ENCODE data around the gene C17orf107. TPM values are rescaled to one million over a fixed set of nuclear protein-coding genes. Genes with fewer than 3 reads are reported as not detected.

Gene C17orf107
- total RNA-seq, 1 donor from 2014 or later, result 1.1 TPM

GRCh38 chr17:4884489-4884888 lies 14.8 kb upstream of the C17orf107 start:
- H3K27ac Mint-ChIP-seq, result no peak overlapping the region
- Histone ChIP-seq H4K20me1 (ENCODE audit: low read depth) (peaks cover 3% of the 10 kb centered on the region), H3K27ac (no peak overlapping the region), H3K4me2 (no peak overlapping the region), H3K9me3 (ENCODE audit: low read depth) (no peaks in the 10 kb centered on the region), H3K36me3 (no peaks in the 10 kb centered on the region), H3F3A (ENCODE audit: low read depth) (peaks cover 9% of the 10 kb centered on the region), H3K27me3 (no peaks in the 10 kb centered on the region), H3K4me3 (no peak overlapping the region), H3K4me1 (no peaks in the 10 kb centered on the region), H3K9ac (no peak overlapping the region), H2AFZ (replicated peaks) (no peak overlapping the region), H3K79me2 (ENCODE audit: low read depth) (no peaks in the 10 kb centered on the region)
- no peaks in the 10 kb centered on the region for H3K9me3 Mint-ChIP-seq
- no peak for DNase-seq (ENCODE audit: low spot score)
- peaks cover 2% of the 10 kb centered on the region for H3K27me3 Mint-ChIP-seq (ENCODE audit: insufficient read depth, low read depth)
- H3K36me3 Mint-ChIP-seq, result peaks cover 11% of the 10 kb centered on the region
- H3K4me1 Mint-ChIP-seq, result no peaks in the 10 kb centered on the region
- TF ChIP-seq EZH2phosphoT487 (IDR thresholded peaks at IDR 0.05), result no peak
- TF ChIP-seq CTCF (IDR thresholded peaks at IDR 0.05), result no peak
- no peak for TF ChIP-seq EZH2 (IDR thresholded peaks at IDR 0.05)
- no peak overlapping the region for H3K4me3 Mint-ChIP-seq

- H3K27ac Mint-ChIP-seq, result no peak overlapping the region
- Histone ChIP-seq H3K36me3 (no peaks in the 10 kb centered on the region), H2AFZ (replicated peaks) (no peak overlapping the region), H3K27me3 (no peaks in the 10 kb centered on the region), H3K79me2 (ENCODE audit: low read depth) (no peaks in the 10 kb centered on the region), H3K4me1 (no peaks in the 10 kb centered on the region), H4K20me1 (ENCODE audit: low read depth) (peaks cover under 1% of the 10 kb centered on the region), H3K9ac (no peak overlapping the region), H3F3A (ENCODE audit: low read depth) (peaks cover 9% of the 10 kb centered on the region), H3K4me3 (no peak overlapping the region), H3K27ac (no peak overlapping the region), H3K4me2 (no peak overlapping the region), H3K9me3 (ENCODE audit: low read depth) (no peaks in the 10 kb centered on the region)
- H3K4me3 Mint-ChIP-seq, result no peak overlapping the region
- peaks cover 11% of the 10 kb centered on the region for H3K36me3 Mint-ChIP-seq
- DNase-seq (ENCODE audit: low spot score), result no peak
- peaks cover under 1% of the 10 kb centered on the region for H3K27me3 Mint-ChIP-seq (ENCODE audit: insufficient read depth, low read depth)
- TF ChIP-seq CTCF (IDR thresholded peaks at IDR 0.05) (no peak), EZH2phosphoT487 (IDR thresholded peaks at IDR 0.05) (no peak), EZH2 (IDR thresholded peaks at IDR 0.05) (no peak)
- H3K4me1 Mint-ChIP-seq, result no peaks in the 10 kb centered on the region
- H3K9me3 Mint-ChIP-seq, result no peaks in the 10 kb centered on the region
These were observed 12.5 kb upstream of the C17orf107 start for GRCh38 chr17:4886830-4887229.

GRCh38 chr17:4887581-4887980 lies 11.8 kb upstream of the C17orf107 start:
- H4K20me1 ChIP-seq (ENCODE audit: low read depth), result no peaks in the 10 kb centered on the region
- no peak overlapping the region for H3K27ac ChIP-seq
- no peaks in the 10 kb centered on the region for H3K27me3 ChIP-seq
- H3K27me3 Mint-ChIP-seq (ENCODE audit: insufficient read depth, low read depth), result no peaks in the 10 kb centered on the region
- H3K36me3 Mint-ChIP-seq, result peaks cover 9% of the 10 kb centered on the region
- H3K79me2 ChIP-seq (ENCODE audit: low read depth), result no peaks in the 10 kb centered on the region
- no peak overlapping the region for H3K9ac ChIP-seq
- H3K9me3 Mint-ChIP-seq, result no peaks in the 10 kb centered on the region
- no peak for DNase-seq (ENCODE audit: low spot score)
- H3K9me3 ChIP-seq (ENCODE audit: low read depth), result no peaks in the 10 kb centered on the region
- H3K4me3 Mint-ChIP-seq, result no peak overlapping the region
- H3K36me3 ChIP-seq, result no peaks in the 10 kb centered on the region
- H2AFZ ChIP-seq (replicated peaks), result no peak overlapping the region
- no peak overlapping the region for H3K4me2 ChIP-seq
- TF ChIP-seq EZH2phosphoT487 (IDR thresholded peaks at IDR 0.05), result no peak
- no peak for TF ChIP-seq EZH2 (IDR thresholded peaks at IDR 0.05)
- TF ChIP-seq CTCF (IDR thresholded peaks at IDR 0.05), result no peak
- peaks cover 2% of the 10 kb centered on the region for H3K4me1 Mint-ChIP-seq
- no peaks in the 10 kb centered on the region for H3K4me1 ChIP-seq
- no peak overlapping the region for H3K4me3 ChIP-seq
- H3K27ac Mint-ChIP-seq, result no peak overlapping the region
- H3F3A ChIP-seq (ENCODE audit: low read depth), result peaks cover 4% of the 10 kb centered on the region
